HG02870 (cell line): ENCODE measurements around the gene SPRTN.
"Not testable (repeated sequence)": the region's sequence is repeated elsewhere in the genome, so short reads cannot be mapped to it uniquely, and the experiment has no call there.

Source experiments
- ATAC-seq: cut with Tn5 transposase; IDR thresholded peaks from one replicate; pipeline ENCODE4 v1.9.1; 2021; ENCODE audit warnings: mild to moderate bottlenecking, moderate library complexity; ENCODE audit not compliant: unreplicated experiment

The SPRTN gene

DNA sequence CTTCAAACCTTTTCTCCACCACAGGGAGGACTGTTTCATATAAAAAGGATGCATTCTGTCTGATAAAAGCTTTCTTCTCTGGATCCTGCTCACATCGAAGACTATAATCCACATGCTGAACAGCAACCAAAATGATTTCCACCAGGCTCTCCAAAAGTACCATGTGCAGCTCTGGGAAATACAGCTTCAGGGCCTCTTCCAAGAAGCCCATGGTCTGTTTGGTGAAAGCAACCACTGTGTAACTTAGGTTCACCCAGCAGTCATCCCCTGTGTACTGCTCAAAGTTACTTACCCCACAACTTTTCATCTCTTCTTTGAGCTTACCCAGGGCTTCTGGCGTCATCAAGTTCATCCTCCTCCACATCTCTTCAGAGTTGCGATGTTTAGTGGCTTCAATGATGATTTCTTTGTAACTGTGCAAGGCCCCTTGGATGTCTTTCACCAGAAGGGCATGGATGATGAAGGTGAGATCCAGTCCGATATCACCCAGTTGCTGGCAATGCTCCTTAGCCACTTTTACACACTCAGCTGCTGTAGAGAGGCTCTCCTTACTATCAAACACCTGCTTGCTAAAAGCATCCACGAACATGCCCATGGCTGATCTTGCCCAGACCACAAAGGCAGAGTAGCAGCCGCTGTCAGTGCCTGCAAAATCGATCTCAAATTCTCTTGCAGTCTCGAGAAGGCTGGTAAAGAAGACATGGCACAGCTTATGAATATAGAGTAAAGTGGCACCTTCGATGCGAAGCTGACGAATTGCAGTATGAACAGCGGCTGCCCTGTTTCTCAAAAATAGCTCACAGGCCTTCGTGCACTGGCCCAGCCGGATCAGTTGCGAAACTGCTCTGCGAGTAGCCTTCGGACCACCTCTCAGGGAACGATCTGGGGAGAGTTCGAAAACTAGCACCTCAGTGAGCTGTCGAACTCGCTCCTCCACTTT is 2.2 kb upstream of the SPRTN start:
- ATAC-seq: no peak

DNA sequence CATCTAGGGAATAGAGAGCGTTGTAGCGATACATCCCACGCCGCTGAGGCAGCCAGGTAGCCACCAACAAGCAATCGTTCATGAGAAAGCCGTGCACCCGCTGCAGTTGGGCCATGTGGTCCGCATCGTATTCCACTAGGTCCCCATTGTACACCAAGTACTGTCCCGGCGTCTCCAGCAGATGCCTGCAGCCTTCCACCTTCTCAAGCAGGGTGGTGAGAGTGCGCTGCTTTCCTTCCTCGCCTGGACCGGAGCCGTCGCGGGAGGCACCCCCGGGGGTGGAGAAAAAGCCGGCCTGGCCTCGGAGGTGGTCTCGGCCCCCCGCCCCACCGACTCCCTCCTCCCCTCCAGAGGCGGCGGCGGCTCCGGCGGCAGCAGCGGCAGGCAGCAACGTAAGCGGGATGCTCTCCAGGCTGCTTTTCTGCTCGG is 1.0 kb upstream of the SPRTN start:
- ATAC-seq: no peak

DNA sequence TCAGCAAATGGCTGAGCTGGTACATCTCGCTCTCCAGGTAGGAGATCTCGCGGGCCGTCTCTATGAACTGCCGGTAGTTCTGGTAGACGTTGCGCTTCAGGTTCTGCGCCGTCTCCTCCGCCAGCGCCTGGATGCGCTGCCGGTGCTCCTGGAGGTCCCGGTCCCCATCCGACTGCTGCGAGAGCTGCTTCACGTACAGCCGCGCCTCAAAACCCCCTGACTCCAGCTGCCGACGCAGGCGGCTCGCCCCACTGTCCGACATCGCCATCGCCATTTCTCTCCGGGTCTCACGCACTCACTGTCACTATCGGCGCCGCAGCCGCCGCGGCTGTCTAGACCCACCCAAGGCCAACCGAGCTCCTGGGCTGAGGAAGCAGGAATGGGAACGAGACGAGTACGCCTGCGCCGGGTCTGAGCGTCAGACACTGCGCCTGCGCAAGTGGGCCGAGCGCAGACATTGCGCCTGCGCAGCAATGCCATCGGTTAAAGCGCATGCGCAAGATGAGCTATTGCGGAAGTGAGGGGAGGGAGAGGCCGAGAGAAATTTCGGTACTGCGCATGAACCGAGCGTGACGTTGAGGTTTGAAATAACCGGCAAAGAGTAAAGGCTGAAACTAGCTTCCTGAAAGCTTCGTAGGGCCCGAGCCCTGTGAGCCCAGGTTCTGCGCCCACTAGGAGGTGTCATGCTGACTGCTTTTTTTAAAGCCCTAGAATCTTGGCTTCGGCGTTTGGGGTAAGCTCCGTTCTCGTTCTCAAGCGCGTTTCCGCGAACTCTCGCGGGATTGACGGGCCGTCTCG is 422 bp upstream of the SPRTN start, which contains the start of gene EXOC8:
EXOC8 (minus strand) TSS at position 381 of the 798 bp plus-strand sequence; CDS start at position 274, 107 bp downstream.
- peak; percentile 72 for ATAC-seq

- no peak for ATAC-seq
Observed at GRCh38 chr1:231340328-231341013, 2.4 kb downstream of the SPRTN start.

DNA sequence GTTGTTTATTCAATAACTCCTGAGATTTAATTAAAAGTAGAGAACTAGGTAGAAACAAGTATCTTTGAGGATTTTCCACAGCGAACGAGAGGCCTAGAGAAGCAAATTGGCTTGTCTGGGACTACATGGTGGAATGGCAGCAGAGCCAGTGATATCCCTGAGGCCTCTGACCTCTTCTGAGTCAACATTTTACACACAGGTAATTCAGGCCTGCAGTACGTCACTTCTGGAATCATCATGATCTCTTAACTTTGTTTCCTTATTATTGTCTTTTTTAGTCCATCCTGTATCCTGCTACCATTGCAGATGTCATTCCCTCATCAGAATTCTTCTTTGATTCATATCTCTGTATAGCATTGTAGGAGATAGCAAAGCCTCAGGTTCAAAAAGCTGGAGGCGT is 9.9 kb downstream of the SPRTN start:
- ATAC-seq: no peak

DNA sequence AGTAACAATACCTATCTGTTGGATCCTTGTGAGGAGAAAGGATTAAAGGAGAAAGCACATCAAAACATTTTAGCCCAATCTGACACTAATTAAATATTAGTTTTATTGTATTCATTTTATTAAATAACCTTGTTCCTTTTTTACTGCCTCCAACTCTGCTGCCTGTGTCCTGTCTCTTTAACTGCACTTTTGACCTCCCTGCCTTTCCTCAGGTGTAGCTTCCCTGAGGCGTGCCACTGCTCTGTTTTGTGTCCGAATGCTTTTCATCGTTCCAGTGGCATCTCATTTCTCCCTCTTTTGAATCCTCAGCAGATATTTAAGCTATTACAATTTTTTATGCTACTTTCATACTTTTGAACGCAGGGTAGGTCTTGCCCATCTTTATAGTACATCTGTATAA is 10.3 kb downstream of the SPRTN start:
- ATAC-seq: no peak

GRCh38 chr1:231348856-231349255 is 10.8 kb downstream of the SPRTN start:
- not testable (repeated sequence) for ATAC-seq

DNA sequence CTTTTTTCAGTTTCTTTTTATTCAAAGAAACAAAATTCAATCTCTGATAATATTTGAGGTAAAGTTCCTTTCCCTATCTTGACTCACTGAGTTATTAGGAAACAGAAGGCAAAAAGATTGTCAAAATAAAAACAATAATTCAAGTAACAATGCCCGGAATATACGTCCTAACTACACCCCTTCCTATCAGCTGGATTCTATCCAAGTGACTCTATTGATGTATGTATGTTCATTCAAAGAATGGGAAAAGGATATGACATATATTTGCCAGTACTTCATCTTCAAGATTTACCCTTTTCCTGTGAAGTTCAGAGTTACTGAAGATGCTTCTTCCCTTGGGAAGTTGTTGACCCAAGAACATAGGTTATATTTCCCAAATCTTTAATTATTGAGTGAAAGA is 13.7 kb downstream of the SPRTN start:
- no peak for ATAC-seq

- no peak for ATAC-seq
Observed at GRCh38 chr1:231353086-231353485, 15.0 kb downstream of the SPRTN start.

GRCh38 chr1:231354330-231355020 is 16.4 kb downstream of the SPRTN start:
- no peak for ATAC-seq

GRCh38 chr1:231355171-231355570 is 17.1 kb downstream of the SPRTN start:
- no peak for ATAC-seq

GRCh38 chr1:231357187-231357772 is 19.2 kb downstream of the SPRTN start:
- no peak for ATAC-seq

DNA sequence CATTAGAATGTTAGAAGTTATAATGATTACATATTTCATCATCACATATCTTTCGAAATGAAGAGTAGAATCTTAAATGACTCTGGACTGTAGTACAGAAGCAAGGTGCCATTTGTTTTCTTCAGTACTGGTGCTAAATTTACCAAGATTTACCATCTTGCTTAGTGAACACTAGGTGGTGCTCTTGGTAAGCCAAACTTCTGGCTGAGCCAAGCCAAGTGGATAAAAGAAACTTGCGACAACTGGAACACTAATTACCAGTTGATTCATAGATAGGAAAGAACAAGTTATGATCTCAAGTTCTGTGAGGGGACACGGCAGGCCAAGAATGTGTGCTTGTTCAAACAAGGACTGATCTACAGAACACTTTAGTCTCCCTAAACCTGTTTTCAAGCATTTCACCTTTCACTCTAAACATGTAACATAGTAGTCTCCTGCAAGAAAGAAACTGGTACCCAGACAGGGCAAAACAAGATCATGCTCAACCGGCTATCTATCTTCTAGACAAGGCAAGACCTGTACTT is 19.8 kb downstream of the SPRTN start:
- ATAC-seq: peak; percentile 78

- no peak for ATAC-seq
Observed at GRCh38 chr1:231359113-231359512, 21.0 kb downstream of the SPRTN start.

GRCh38 chr1:231362325-231362724 is 24.2 kb downstream of the SPRTN start:
- no peak for ATAC-seq

DNA sequence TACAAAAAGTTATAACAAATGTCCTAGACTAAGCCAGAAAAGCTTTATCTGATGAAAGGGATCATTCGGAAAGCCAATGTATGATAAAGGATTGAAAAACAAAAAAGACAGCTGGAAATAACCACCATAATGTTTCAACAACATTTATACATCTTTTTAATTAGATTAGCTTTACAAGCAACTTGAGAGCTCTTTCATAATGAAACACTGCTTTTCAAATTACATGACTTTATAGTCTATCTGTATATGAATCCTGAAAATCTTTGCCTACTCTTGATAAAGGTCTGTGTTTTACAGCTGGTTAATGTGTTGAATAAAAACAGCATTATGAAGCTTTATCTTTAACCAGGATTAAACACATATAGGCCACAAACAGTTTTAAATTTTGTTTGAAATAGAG is 25.5 kb downstream of the SPRTN start:
- ATAC-seq: no peak

DNA sequence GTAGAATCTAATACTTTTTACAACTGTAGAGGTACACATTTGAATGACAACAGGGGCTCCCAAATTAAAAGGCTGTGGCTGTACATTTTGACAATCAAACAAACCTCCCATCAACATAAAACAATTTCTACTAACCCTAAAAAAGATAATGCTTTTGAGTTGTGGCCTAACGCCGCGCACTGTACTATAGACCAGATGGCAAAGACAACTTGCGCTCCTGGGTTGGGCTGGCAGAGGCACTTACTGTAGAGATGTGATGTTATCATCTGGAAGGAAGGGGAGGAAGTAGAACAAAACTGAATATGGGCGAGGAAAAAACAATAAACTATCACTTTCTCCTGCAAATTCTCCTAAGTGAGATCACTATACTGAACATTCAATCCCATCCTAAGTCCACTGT is 26.1 kb downstream of the SPRTN start:
- ATAC-seq: no peak

- ATAC-seq: no peak
Observed at GRCh38 chr1:231369282-231369681, 31.2 kb downstream of the SPRTN start.

DNA sequence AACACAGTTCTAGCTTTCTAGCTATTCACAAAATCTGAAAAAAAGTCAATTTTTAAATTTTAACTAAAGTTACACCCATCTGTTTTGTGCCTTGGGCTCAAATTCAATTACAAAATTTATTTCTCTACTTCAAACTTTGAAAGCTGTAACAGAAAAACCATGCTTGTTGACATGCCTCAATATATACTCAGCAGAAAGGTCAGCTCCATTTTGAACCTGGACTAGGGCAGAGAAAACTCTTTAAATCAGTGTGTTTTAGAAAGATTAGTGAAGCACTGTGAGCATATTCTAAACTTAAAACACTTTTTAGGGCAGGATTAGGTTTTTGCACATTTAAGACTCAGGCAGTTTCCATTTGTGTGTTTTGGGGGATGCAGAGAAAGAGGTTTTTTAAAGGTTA is 34.4 kb downstream of the SPRTN start:
- ATAC-seq: no peak

GRCh38 chr1:231374394-231374793 is 36.3 kb downstream of the SPRTN start:
- no peak for ATAC-seq
